Prostate gland (tissue), 2 donors: ENCODE measurements around the gene CADPS.

ENCODE experiments used
- CTCF ChIP-seq, 4 experiments: fragments of 200-600 bp in 2 of 4; fragments of 450-650 bp in 2 of 4; sonication (generic) in 2 of 4; IDR thresholded peaks; 1 replicate in 3 of 4; 2 replicates in 1 of 4; pipeline ENCODE4 v1.5.1; 2016 to 2019; ENCODE audit warnings: antibody characterized with exemption in 4 of 4, mild to moderate bottlenecking in 2 of 4, moderate library complexity in 2 of 4
- POLR2A ChIP-seq: fragments of 450-650 bp; IDR thresholded peaks from one replicate; pipeline ENCODE4 v1.6.1; 2016; ENCODE audit warnings: antibody characterized with exemption, mild to moderate bottlenecking

- TF ChIP-seq POLR2A, result no peak
- no peak for TF ChIP-seq CTCF (IDR thresholded peaks at IDR 0.05)
Observed at GRCh38 chr3:62625268-62625667, 249.9 kb downstream of the CADPS start.
